Superior temporal gyrus (tissue), 1 donor: ENCODE results near the gene KLHL3.
A peak's percentile ranks its signal among the peaks of the same experiment; 100 is the strongest.

ENCODE experiments used
- DNase-seq: peaks from one replicate; pipeline ENCODE4 v3.0.0-alpha.2; 2016; ENCODE audit errors: extremely low spot score

The KLHL3 gene

DNA sequence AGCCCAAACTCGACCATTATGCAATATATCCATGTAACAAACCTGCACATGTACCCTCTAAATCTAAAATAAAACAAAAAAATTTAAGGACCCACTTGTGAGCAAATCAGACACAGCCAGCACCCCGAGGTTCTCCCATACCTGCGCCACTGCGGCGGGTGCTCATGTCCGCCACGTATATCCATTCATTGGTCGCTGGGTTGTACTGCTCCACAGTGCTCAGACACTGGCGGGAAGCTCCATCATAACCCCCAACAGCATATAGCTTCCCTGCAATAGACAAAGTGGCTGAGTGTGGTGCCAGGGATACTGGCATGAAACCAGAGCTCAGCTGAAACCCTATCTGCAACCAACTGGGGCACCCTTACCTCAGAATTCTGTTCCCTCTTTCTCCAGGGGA lies 102.0 kb downstream of the KLHL3 start:
- DNase-seq, result no peak

DNA sequence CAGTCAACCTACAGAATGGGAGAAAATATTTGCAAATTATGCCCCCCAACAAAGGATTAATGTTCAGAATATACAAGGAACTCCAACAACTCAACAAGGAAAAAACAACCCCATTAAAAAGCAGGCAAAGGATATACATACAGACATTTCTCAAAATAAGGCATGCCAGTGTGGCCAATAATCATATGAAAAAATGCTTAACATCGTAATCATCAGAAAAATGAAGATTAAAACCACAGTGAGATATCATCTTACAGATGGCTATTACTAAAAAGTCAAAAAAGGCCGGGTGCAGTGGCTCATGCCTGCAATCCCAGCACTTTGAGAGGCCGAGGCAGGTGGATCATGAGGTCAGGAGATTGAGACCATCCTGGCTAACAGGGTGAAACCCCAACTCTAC lies 103.2 kb downstream of the KLHL3 start:
- DNase-seq, result no peak

DNA sequence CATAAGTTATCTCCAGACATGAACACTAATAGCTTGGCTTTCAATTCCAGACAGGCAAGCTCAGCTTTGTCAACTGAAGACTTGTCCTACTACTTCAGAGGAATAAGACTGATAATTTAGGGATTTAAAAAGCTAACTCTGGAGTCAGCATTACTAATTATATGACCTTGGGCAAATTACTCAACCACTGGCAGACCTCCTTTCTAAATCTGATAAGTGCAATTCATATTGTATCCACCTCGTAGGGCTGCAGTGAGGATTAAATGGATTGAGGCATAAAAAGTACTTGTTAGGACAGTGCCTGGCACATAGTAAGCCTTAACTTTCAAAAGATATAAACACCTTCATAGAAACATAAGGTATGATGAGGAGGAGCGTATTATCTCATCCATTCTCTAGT lies 104.4 kb downstream of the KLHL3 start:
- no peak for DNase-seq

DNA sequence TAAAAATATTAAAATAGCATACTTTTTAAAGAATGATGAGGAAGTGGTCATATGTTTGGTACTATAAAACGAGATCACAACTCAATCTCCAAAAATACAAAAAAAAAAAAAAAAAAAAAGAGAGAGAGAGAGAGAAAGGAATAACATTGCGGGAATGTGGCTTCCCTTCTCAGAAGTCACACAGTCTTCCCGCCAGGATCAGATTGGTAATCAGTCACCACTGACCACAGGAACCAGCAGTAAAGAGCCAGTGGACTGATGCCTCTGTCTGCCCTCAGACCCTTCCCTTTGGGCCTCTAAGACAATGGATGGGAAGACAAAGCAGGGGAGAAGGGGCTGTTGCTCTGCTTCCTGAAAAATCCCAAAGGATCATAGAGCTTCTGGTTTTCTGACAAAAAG lies 104.9 kb downstream of the KLHL3 start:
- DNase-seq, result no peak

DNA sequence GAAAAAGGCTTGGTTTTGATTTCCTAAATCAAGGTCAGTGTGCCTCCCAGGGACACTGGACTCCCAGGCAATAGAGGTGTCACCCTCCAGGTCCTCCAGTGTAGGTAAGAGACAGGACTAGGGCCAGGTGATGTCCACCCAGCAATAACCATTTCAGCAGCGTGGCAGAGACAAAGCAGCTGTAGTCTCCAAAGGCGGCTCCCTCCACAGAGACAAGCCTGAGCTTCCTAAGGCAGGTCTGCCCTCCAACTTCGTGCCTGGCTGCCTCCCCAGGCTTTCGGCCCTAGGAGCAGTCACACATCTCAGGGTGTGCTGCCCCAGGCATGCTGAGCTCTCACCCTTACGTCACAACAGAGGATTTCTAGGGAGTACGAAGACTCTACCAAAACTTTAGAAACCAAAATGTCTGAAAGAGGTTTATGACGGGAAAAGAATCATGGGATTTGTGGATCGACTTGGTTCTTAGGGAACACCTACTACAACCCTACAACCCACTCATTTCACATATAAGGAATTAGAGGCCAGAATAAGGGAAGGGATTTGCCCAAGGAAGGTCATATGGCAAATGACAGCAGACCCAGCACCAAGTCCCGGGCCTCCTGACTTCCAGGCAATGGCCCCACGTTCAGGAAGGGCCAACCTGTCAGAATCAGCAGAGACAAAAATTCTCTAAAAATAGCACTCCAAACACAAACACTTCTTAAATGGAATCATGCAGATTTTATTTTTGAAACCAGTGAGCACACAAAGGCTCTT lies 105.5 kb downstream of the KLHL3 start:
- no peak for DNase-seq

DNA sequence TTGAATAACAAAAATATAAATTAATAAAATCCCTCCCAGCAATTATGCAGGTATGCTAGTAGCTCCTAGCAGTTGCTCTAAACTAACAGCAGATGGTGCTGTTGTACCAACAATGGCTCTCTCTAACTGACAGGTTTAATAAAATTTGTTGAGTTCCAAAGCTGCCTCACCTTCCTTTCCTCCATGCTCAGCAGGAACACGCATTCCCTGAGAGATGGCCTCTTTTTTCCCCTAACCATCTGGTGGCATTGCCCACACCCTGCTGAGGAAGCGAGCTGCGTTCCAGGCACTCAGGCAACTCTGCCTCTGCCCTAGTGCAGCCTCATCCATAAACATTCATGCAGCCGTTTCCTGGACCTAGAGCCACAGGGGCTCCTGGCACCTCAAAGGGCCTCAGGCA lies 106.2 kb downstream of the KLHL3 start:
- peak; percentile 89 for DNase-seq

DNA sequence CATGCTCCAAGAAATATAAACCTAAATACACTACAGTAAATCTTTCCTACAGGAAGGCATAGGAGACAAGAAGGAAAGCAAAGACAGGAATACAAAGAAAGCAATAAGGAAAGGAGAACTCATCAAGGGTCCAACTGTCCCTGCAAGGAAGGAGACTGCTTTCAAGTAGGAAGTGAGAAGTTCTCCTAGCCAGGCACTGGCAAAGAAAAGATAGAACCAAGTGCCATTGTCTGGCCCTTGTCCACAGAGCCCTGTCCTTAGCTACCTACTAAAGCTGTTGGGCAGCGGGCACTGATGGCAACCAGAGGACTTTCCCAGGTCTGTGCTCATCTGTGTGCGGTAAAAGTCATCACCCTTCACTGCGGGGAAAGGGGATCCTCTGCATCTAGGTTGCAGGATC lies 108.2 kb downstream of the KLHL3 start:
- no peak for DNase-seq

DNA sequence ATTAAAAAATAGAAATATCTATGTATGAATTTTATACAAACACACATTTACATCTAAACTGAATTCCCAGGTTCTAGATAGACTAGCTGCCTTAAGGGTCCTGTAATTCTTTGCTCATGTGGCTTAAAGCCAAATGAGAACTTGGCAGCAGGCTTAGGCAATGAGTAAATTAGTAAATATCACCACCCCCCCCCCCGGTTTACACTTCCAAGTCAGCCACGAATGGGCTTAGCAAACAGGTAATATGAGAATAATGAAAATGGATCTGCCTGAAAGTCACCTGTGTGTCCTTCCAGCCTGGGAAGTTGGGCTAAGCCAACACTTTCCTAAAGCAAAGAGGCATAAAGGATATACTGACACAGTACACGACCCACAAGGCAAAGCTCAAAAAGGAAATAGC lies 108.6 kb downstream of the KLHL3 start:
- DNase-seq, result no peak

DNA sequence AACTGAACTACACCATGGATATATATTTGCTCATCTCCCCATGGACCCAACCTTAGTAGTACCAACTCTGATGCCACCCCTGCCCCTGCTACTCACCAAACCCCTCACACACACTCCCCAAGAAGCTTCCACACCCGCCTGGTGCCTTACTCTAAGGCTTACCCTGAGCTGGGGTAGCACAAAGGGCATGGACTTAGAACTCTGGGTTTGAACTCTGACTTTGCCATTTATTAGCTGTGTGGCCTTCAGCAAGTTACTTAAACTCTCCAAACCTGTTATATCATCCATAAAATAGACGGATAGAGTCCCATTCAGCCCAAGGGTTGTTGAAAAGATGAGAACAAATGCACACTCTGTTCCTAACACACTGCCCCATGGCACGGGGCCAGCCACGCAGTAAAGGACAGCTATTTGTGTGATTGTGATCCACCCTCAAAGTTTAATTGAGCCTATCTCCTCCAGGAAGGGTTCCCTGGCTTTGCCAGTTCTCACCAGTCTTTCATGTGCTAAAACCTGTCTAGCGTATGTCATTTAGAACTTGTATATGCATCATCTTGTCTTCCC lies 111.0 kb downstream of the KLHL3 start:
- DNase-seq, result no peak

DNA sequence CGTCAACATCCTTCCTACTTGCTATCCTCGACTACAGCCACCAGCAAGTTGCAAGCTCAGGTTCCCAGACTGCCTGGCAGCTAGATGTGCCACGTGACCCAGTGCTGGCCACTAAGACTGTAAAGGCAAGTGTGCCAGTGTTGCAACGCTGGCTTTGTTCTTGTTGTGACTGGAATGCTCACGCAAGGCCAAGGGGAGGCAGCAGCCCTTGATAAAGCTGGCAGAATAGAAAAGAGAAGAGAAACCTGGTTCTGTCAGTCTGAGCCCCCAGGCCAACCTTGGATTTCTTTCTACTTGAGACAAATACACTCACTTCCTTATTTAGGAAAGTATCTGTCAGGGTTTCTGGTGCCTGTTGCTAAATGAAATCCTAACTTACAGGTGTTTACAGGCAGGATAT lies 113.0 kb downstream of the KLHL3 start:
- DNase-seq, result peak; percentile 94

DNA sequence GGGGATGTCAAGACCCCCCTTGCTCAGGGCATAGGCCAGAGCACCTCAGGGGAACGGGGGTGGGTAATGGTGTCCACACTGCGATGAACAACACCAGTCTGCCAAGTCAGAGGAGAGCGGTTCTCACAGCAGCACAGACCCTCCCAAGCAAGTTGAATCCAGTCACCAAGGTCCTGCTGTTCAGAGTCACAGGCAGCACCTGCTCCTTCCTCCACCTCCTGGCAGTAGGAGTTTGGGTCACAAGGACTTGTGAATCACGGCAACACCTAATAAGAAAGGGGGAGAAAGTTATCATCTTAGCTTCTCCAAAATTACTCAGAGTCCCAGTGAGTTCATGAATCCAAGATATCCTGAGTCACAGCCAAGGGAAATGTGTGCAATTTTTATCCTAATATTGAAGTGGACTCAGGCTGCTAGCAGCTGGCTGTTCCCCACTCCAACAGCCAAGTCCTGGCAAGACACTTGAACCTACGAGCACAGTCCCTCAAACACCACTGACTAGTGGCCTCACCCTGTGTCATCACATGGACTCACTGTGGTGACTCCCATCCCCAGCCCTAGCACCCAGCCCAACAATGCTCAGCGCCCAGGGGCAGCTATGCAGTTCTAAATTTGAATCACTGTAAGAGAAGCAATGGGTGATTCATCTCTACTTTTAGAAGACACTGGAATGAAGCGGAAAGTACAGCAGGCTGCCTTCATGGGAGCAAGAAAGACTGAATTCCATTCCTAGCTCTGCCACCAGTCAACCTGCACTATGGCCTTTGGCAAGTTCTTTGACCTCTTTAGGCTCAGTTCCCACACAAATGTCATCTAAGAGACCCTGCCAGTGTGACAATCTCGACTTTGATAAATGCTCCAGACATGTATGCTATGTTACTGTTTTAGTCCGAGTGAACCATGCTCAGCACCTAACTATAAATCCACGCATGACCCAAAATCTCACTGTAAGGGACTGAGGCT lies 113.7 kb downstream of the KLHL3 start:
- no peak for DNase-seq

DNA sequence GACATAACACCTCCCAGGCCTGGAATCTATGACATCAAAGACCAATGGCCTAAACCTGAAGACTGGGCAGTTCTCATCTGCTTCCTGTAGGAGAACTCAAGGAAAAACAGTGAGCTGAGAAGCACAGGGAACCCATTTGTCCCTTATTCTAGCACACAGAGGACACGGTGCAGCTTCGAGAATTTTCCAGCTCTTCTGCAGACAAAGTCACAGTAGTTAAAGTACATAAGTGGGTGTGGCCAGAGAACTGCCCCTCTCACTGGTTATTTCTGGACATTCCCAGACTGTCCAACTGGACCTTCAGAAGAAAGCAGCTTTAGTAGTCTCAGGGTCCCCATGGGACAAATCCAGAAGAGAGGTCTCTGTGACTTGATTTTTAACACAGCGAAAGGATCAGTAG lies 114.6 kb downstream of the KLHL3 start:
- no peak for DNase-seq

DNA sequence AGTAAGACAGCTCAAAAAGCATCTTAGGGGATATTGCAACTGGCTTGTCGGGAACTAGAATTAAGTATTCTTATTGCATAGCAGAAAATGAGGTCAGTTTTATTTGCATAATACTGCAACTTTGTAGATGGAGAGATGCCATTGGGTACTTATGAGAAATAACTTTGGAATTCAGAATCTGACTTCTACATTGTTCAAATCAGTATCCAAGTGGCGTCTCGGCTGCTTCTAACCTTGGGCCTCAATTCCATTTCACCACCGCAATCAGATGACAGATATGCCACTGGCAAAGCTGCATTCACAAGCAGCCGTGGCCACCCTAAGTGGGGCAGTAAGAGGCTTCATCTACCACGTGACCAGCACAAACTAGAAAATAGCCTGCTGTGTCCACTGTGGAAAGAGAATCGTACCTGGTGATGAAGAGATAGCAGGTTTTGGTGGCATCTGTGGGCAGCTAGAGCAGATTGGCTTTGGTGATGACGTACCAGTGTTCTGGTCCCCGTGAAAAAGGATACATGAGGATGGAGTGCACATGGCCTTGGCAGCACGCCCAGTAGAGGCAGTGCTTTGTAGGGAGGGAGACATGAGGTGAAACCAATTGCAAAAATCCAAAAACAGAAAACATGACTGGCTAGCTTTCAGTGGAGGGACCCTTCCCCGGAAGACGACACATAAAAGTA lies 116.6 kb downstream of the KLHL3 start:
- DNase-seq, result peak; percentile 64

DNA sequence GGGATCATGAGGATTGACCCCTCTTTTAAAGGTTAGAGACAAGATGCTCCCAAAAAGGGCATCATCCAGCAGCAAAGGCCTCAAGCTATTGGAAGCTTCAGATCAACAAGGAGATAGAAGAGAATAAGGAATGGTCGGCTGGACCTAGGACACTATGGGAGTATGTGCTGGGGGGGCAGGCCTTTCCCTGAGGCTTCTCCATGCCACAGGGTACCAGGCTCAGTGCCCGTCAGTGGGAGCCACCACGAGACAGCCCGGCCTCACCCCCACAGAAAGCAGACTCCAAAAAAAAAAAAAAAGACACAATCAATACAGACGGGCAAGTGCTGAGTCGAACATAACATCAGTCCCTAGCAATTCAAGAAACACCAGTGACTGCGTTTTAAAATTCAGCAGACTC lies 117.4 kb downstream of the KLHL3 start:
- DNase-seq, result no peak

DNA sequence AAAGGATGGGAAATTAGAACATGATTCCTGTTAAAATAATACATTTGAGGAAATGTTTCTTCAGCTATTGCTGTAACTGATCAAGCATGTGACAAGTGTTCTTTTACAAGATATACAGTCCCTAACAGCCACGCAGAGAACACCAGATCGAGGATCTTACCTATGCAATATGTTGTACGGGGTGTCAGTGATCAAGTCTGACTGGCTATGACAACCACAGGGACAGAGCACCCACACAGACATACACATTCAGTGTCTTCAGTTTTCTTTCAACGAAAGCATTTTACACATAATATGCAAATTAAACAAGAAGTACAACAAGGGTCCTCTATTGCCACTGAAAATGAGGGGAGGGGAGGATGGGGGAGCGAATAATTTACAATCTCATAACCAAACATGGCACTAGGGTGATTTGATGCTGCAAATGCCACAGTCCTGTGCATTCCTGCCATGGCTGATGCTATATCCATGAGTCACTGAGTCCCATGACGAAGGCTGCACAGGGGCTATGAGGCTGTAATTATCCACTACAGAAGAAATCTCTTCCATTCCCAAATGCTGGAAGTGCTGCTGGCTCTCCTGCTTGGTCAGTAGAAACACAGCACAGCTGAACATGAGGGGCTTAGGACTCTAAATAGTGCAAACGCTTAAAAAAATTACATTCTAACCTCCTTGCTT lies 118.2 kb downstream of the KLHL3 start:
- no peak for DNase-seq

DNA sequence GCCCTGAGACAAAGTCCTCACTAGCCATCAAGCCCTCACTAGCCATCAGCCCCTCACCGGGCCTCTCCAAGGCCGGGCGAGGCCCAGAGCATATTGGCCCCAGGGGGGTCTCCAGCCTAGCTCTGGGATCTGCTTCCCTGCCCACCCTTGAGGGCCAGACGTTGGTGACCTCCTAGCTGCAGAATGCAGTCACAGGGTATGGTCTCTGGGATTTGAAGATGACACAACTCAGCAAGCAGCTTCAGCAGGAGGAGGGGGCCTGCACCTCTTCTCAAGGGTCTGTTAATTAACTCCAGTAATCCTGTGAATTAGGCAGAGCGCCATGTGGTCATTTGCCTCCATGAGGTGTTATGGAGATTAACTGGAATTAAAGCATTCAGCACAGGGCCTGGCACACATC lies 119.8 kb downstream of the KLHL3 start:
- no peak for DNase-seq

DNA sequence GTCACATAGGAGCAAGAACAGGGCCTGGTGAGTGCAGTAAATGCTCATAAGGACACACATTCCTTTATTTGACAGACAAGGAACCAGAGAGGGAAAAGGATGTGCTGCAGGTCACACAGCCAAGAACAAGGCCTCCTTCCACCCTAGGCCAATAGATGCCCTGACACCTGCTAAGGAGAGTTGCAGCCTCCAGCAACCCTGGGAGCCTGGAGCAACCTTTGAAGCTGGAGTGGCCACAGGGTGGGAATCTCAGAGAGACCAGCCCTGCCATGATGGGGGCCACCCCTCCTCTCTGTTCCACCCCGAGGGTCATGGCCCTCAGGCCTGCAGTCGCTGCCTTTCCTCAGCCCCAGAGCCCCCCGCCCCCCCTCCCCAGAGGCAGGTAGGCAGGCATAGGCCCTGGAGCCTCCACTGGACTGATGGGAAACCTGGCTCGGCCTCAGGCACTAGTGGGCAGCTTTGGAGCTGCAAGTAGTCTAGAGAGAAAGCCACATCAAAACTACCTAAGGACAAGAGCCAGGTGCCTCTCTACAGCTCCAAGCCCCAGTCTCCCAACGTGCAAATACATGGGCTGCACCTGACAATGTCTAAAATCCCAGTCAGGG lies 120.6 kb downstream of the KLHL3 start:
- DNase-seq, result no peak

DNA sequence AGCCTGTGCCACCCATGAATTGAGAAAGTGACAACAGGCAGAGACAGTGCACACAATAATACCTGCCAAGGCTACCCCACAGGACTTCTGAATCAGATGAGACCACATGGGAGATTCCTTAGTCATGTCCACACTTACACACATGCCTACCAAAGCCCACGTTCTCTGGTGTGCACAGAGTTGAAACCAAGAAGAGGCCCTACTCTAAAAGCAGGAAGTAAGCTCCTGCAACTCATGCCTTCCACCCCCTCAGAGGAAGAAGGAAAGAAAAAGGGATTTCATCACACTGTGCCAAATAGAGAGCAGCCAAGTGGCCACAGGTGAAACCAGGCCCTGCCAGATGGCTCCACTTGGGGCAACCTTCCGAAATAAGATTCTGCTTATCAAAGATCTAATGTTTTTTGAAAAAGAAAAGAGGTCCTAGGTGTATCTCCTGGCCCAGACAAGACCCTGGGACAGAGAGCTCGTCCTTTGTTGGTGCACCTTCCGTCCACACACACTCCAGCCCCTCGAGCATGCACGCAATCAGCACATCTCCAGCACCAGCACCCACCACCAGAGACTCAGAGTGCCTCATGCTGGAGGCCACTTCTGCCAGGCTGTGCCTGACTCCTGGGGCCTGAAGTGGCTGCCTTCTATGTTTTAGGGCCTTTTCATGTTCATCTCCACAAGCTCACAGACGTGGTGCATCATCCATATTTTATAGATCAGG lies 122.2 kb downstream of the KLHL3 start:
- DNase-seq, result no peak

DNA sequence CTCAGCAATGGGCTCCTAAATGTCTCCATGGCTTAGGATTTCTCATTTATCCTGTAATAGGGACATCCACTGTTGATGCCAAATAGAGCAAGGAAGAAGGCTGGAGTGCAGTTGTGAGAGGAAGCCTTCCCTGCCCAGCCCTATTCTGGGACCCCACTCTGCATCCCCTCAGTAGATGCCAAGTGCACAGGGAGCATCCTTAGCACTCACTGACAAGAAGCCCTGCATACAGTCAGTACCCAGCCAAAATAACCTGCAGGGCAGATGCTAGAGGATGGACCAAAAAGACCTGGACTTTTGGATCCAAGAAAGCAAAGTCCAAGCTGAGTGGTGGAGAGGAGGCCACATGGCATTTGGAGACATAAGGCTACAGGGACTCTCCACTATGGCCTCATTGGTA lies 123.3 kb downstream of the KLHL3 start:
- no peak for DNase-seq

DNA sequence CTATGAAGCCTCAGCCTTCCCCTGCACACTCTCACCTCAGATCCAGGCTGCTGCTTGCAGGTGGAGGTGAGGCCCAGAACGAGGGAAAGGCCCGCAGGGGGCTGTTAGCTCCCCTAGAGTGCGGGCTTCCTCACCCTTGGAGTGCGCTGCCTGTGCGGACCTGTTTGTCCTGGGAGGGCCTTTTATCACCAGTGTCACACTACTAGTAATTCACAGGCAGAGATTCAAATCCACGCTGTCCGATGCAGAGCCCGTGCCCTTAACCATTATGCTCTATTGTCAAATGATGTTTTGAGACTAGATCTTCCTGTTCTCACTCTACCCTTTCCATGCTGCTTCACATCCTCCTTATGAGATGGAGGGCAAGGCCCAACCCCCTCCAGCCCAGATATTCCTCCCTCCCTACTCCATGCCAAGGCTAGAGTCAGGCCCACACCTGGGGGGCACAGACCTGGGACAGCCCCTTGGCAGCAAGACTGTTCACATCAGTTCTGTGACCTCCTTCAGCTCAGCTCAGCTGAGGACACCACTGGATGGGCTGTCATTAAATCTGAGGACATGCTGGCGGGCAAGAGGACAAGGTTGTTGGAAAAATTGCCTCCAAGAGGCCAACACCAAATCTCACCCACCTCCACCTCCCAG lies 124.0 kb downstream of the KLHL3 start:
- DNase-seq, result no peak
